Left forelimb (tissue), 1 donor: ENCODE data around the gene DICER1.
A peak's percentile ranks its signal among the peaks of the same experiment; 100 is the strongest.

ENCODE experiments used
- DNase-seq: peaks from one replicate; pipeline ENCODE4 v3.0.0-alpha.2; 2018; ENCODE audit warnings: low spot score

Gene DICER1

GRCh38 chr14:95061317-95062093 is 95.8 kb downstream of the DICER1 start:
- DNase-seq, result no peak

GRCh38 chr14:95059126-95059525 is 98.2 kb downstream of the DICER1 start:
- DNase-seq, result no peak

GRCh38 chr14:95058491-95058890 is 98.8 kb downstream of the DICER1 start:
- DNase-seq, result no peak

- no peak for DNase-seq
Measured at GRCh38 chr14:95057851-95058250, 99.5 kb downstream of the DICER1 start.

- no peak for DNase-seq
Measured at GRCh38 chr14:95057147-95057546, 100.2 kb downstream of the DICER1 start.

- DNase-seq, result no peak
Measured at GRCh38 chr14:95056476-95056875, 100.9 kb downstream of the DICER1 start.

GRCh38 chr14:95055318-95055717 is 102.0 kb downstream of the DICER1 start:
- DNase-seq, result no peak

- peak; percentile 36 for DNase-seq
Measured at GRCh38 chr14:95054346-95055280, 102.7 kb downstream of the DICER1 start.

GRCh38 chr14:95052016-95052585 is 105.2 kb downstream of the DICER1 start:
- DNase-seq, result peak; percentile 44

- no peak for DNase-seq
Measured at GRCh38 chr14:95049952-95050351, 107.4 kb downstream of the DICER1 start.

GRCh38 chr14:95048771-95049312 is 108.5 kb downstream of the DICER1 start:
- peak; percentile 48 for DNase-seq

GRCh38 chr14:95047754-95048153 is 109.6 kb downstream of the DICER1 start:
- peak; percentile 41 for DNase-seq

GRCh38 chr14:95046711-95047681 is 110.3 kb downstream of the DICER1 start:
- DNase-seq, result peak; percentile 67

- peak; percentile 44 for DNase-seq
Measured at GRCh38 chr14:95045836-95046430, 111.4 kb downstream of the DICER1 start.

GRCh38 chr14:95045106-95045701 is 112.1 kb downstream of the DICER1 start:
- DNase-seq, result peak; percentile 55

- DNase-seq, result peak; percentile 60
Measured at GRCh38 chr14:95044463-95045105, 112.7 kb downstream of the DICER1 start.

GRCh38 chr14:95043732-95044462 is 113.4 kb downstream of the DICER1 start:
- DNase-seq, result peak; percentile 44

GRCh38 chr14:95043314-95043713 is 114.0 kb downstream of the DICER1 start:
- DNase-seq, result peak; percentile 15

- DNase-seq, result peak; percentile 59
Measured at GRCh38 chr14:95041477-95042020, 115.8 kb downstream of the DICER1 start.
